Type B pancreatic cell (in vitro differentiated cells): Measurements from ENCODE around the gene ARHGAP4. TPM values are rescaled to one million over a fixed set of nuclear protein-coding genes. Genes with fewer than 3 reads are reported as not detected.
A peak's percentile ranks its signal among the peaks of the same experiment; 100 is the strongest.

Source experiments
- DNase-seq: peaks from one replicate; pipeline ENCODE4 v3.0.0; 2021; ENCODE audit warnings: mixed read lengths; ENCODE audit not compliant: unreplicated experiment; ENCODE audit errors: extremely low spot score
- H3K27ac Mint-ChIP-seq: 2 replicates; pipeline ENCODE4 v1.8.0; 2021; ENCODE audit warnings: mild to moderate bottlenecking, mixed read lengths
- H3K27me3 Mint-ChIP-seq: 2 replicates; pipeline ENCODE4 v1.8.0; 2021; ENCODE audit warnings: mixed read lengths
- H3K36me3 Mint-ChIP-seq: 2 replicates; pipeline ENCODE4 v1.8.0; 2021; ENCODE audit warnings: mixed read lengths
- H3K4me1 Mint-ChIP-seq: one replicate; pipeline ENCODE4 v1.8.0; 2021; ENCODE audit warnings: mixed read lengths; ENCODE audit not compliant: unreplicated experiment
- H3K4me3 Mint-ChIP-seq: 2 replicates; pipeline ENCODE4 v1.8.0; 2021; ENCODE audit warnings: mild to moderate bottlenecking, mixed read lengths
- H3K9me3 Mint-ChIP-seq: 2 replicates; pipeline ENCODE4 v1.8.0; 2021; ENCODE audit warnings: mixed read lengths
- total RNA-seq: library from RNA; stranded (reverse); gene quantifications from 2 replicates; pipeline ENCODE4 v1.2.1, GENCODE V29; 2021; ENCODE audit warnings: low replicate concordance
- TF ChIP-seq, protein P1 (sequence below): fragments of 200-600 bp; sonication (generic); conservative IDR thresholded peaks from 2 replicates; pipeline ENCODE4 v1.5.0; 2021; ENCODE audit warnings: antibody characterized with exemption, mild to moderate bottlenecking

Gene ARHGAP4
- total RNA-seq, 1 donor from 2014 or later = 8.8 TPM

- H3K9me3 Mint-ChIP-seq = no peaks in the 10 kb centered on the region
- H3K27me3 Mint-ChIP-seq = no peaks in the 10 kb centered on the region
Observed at GRCh38 chrX:153938226-153938786, 12.2 kb upstream of the ARHGAP4 start.

DNA sequence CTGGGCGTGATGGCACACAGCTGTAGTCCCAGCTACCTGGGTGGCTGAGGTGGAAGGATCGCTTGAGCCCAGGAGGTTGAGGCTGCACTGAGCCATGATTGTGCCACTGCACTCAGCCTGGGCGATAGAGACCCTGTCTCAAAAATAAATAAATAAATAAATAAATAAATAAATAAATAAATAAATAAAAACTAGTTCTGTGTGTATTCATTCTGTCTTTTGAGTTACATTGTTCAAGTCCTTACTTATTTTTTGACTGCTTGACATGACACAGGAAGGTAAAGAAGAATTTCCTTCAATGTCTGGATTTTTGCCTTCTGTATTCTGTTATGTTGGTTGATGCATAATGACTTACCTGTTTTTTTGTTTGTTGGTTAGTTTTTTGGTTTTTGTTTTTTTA, 11.0 kb upstream of the ARHGAP4 start:
- H3K36me3 Mint-ChIP-seq = no peaks in the 10 kb centered on the region
- TF ChIP-seq, protein P1, sequence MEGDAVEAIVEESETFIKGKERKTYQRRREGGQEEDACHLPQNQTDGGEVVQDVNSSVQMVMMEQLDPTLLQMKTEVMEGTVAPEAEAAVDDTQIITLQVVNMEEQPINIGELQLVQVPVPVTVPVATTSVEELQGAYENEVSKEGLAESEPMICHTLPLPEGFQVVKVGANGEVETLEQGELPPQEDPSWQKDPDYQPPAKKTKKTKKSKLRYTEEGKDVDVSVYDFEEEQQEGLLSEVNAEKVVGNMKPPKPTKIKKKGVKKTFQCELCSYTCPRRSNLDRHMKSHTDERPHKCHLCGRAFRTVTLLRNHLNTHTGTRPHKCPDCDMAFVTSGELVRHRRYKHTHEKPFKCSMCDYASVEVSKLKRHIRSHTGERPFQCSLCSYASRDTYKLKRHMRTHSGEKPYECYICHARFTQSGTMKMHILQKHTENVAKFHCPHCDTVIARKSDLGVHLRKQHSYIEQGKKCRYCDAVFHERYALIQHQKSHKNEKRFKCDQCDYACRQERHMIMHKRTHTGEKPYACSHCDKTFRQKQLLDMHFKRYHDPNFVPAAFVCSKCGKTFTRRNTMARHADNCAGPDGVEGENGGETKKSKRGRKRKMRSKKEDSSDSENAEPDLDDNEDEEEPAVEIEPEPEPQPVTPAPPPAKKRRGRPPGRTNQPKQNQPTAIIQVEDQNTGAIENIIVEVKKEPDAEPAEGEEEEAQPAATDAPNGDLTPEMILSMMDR = no peak
- no peaks in the 10 kb centered on the region for H3K9me3 Mint-ChIP-seq
- no peaks in the 10 kb centered on the region for H3K27me3 Mint-ChIP-seq
- no peak overlapping the region for H3K4me3 Mint-ChIP-seq
- DNase-seq = no peak
- no peak overlapping the region for H3K27ac Mint-ChIP-seq
- no peaks in the 10 kb centered on the region for H3K4me1 Mint-ChIP-seq

More at GRCh38 chrX:153938226-153938786, 12.2 kb upstream of the ARHGAP4 start:
- H3K36me3 Mint-ChIP-seq = no peaks in the 10 kb centered on the region
- H3K4me3 Mint-ChIP-seq = no peak overlapping the region
- TF ChIP-seq, protein P1 = peak; percentile 38
- H3K4me1 Mint-ChIP-seq = no peaks in the 10 kb centered on the region
- no peak overlapping the region for H3K27ac Mint-ChIP-seq
- DNase-seq = no peak

DNA sequence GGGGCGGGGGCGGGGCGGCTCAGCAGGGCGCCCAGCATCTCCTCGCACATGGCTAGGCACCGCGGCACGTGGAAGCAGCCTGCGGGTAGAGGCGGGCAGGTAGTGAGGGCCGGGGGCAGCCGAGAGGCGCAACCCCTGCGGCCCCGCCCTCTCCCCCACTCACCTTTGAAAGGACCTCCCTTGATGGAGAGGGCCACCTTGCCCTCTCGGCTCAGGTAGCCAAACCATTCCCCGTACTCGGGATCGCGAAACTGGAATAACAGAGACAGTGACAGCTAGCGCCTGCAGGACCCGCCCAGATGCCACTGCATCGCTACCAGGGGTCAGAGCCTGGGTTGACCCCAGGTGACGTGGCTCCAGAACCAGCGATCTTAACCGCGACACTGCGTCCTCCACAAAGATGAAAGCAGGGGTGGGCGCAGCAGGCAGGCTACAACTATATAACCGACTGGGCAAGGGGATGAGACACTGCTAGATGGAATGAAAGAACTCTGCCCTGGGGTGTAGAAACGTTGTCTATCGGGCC, 9.3 kb upstream of the ARHGAP4 start:
- no peak overlapping the region for H3K27ac Mint-ChIP-seq
- no peaks in the 10 kb centered on the region for H3K4me1 Mint-ChIP-seq
- TF ChIP-seq, protein P1 = no peak
- peak overlapping the region; percentile 80 for H3K4me3 Mint-ChIP-seq
- H3K27me3 Mint-ChIP-seq = no peaks in the 10 kb centered on the region
- H3K36me3 Mint-ChIP-seq = peaks cover 4% of the 10 kb centered on the region
- DNase-seq = no peak
- H3K9me3 Mint-ChIP-seq = no peaks in the 10 kb centered on the region

- H3K9me3 Mint-ChIP-seq = no peaks in the 10 kb centered on the region
Observed at GRCh38 chrX:153934762-153935325, 8.8 kb upstream of the ARHGAP4 start, which contains the start of gene NAA10. NAA10 (minus strand) TSS chrX:153935037; CDS start chrX:153934904, 133 bp downstream.

GRCh38 chrX:153934148-153934761, 8.2 kb upstream of the ARHGAP4 start:
- peak overlapping the region; percentile 55 for H3K27ac Mint-ChIP-seq
- no peaks in the 10 kb centered on the region for H3K27me3 Mint-ChIP-seq
- H3K36me3 Mint-ChIP-seq = peaks cover 4% of the 10 kb centered on the region

More at GRCh38 chrX:153934762-153935325, 8.8 kb upstream of the ARHGAP4 start, which contains the start of gene NAA10:
- Mint-ChIP-seq H3K4me1 (no peaks in the 10 kb centered on the region), H3K4me3 (peak within 1 kb of the TSS; percentile 90), H3K27ac (peak within 1 kb of the TSS; percentile 55), H3K27me3 (no peaks in the 10 kb centered on the region), H3K36me3 (peaks cover 4% of the 10 kb centered on the region)
- DNase-seq = no peak
- TF ChIP-seq, protein P1 = no peak

More at GRCh38 chrX:153934148-153934761, 8.2 kb upstream of the ARHGAP4 start:
- Mint-ChIP-seq H3K4me3 (peak overlapping the region; percentile 90), H3K9me3 (no peaks in the 10 kb centered on the region), H3K4me1 (no peaks in the 10 kb centered on the region)
- no peak for DNase-seq
- TF ChIP-seq, protein P1 = no peak
